LNCAP (cell line): ENCODE data around the gene ST7.

ENCODE experiments used
- CTCF ChIP-seq: fragments of 450-650 bp; IDR thresholded peaks from 2 replicates; pipeline ENCODE4 v1.5.1; 2017; ENCODE audit warnings: mild to moderate bottlenecking

The ST7 gene

GRCh38 chr7:117085275-117085674, 132.0 kb downstream of the ST7 start:
- TF ChIP-seq CTCF: no peak

GRCh38 chr7:117085769-117086463, 132.6 kb downstream of the ST7 start:
- TF ChIP-seq CTCF: no peak

- TF ChIP-seq CTCF: no peak
Observed at GRCh38 chr7:117086788-117087187, 133.5 kb downstream of the ST7 start.

GRCh38 chr7:117087639-117088396, 134.5 kb downstream of the ST7 start:
- TF ChIP-seq CTCF: no peak

- TF ChIP-seq CTCF: no peak
Observed at GRCh38 chr7:117088623-117089194, 135.4 kb downstream of the ST7 start.

GRCh38 chr7:117090791-117091190, 137.5 kb downstream of the ST7 start:
- TF ChIP-seq CTCF: no peak

GRCh38 chr7:117091721-117092120, 138.4 kb downstream of the ST7 start:
- no peak for TF ChIP-seq CTCF
